Left renal pelvis (tissue), 4 donors: ENCODE measurements around the gene SEMA4G. TPM values are rescaled to one million over a fixed set of nuclear protein-coding genes. Genes with fewer than 3 reads are reported as not detected.

Experiments
- DNase-seq, 4 donors: peaks; one replicate each; pipeline ENCODE4 v3.0.0-alpha.2; 2013; ENCODE audit warnings: low read depth in 4 of 4, low spot score in 3 of 4
- polyA plus RNA-seq, 4 donors: library from polyadenylated mRNA; unstranded; fragments of 120-200 nt; gene quantifications; one replicate each; pipeline ENCODE4 v1.2.1, GENCODE V29; 2013; ENCODE audit not compliant: insufficient read length in 4 of 4

SEMA4G gene
- polyA plus RNA-seq, 4 donors: 14.8 to 53.8 (median 45.3) TPM

GRCh38 chr10:101005869-101006567 lies 36.7 kb downstream of the SEMA4G start:
- DNase-seq: no peak

- DNase-seq: no peak
These were observed 37.3 kb downstream of the SEMA4G start for GRCh38 chr10:101006593-101007098.

GRCh38 chr10:101007099-101007711 lies 37.9 kb downstream of the SEMA4G start:
- no peak for DNase-seq

- no peak for DNase-seq
These were observed 38.9 kb downstream of the SEMA4G start for GRCh38 chr10:101007915-101008822.

- DNase-seq: no peak
These were observed 39.6 kb downstream of the SEMA4G start for GRCh38 chr10:101008823-101009423.

GRCh38 chr10:101010329-101010728 lies 41.0 kb downstream of the SEMA4G start:
- no peak for DNase-seq

GRCh38 chr10:101011517-101012423 lies 42.5 kb downstream of the SEMA4G start:
- no peak for DNase-seq

- peak in 2 of 4 donors; percentile 80 to 82 for DNase-seq
These were observed 43.4 kb downstream of the SEMA4G start for GRCh38 chr10:101012525-101013364.

- DNase-seq: no peak
These were observed 44.1 kb downstream of the SEMA4G start for GRCh38 chr10:101013365-101013825.

- DNase-seq: no peak
These were observed 45.1 kb downstream of the SEMA4G start for GRCh38 chr10:101014230-101014884.

- DNase-seq: no peak
These were observed 45.8 kb downstream of the SEMA4G start for GRCh38 chr10:101014966-101015581.

- no peak for DNase-seq
These were observed 46.3 kb downstream of the SEMA4G start for GRCh38 chr10:101015582-101015973.

- no peak for DNase-seq
These were observed 47.5 kb downstream of the SEMA4G start for GRCh38 chr10:101016814-101017213.

- DNase-seq: no peak
These were observed 48.9 kb downstream of the SEMA4G start for GRCh38 chr10:101018118-101018599.

GRCh38 chr10:101018600-101019439 lies 49.5 kb downstream of the SEMA4G start:
- no peak for DNase-seq
